ENCODE measurements around the gene SDK1. TPM values are rescaled to one million over a fixed set of nuclear protein-coding genes. Genes with fewer than 3 reads are reported as not detected.

Gene SDK1
- total RNA-seq, 1 donor from 2014 or later = 1.1 TPM

DNA sequence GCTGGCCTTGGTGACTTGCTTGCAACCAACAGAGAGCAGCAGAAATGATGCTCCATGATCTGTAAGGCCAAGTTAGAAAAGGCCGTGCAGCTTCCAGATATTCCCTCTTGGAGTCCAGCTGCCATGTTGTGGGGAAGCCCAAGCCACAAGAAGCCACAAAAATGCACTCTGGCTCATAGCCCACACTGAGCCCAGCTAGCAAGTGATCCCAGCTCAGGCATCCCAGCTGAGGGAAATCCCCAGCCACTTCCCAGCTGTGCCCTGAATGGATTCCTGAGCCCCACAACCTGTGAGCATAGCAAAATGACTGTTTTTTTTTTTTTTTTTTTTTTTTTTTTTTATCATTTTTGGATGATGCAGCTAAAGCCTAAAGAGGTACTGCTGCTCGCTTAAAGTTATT is 11.1 kb upstream of the SDK1 start:
- DNase-seq (ENCODE audit: low read depth, low spot score) = no peak

DNA sequence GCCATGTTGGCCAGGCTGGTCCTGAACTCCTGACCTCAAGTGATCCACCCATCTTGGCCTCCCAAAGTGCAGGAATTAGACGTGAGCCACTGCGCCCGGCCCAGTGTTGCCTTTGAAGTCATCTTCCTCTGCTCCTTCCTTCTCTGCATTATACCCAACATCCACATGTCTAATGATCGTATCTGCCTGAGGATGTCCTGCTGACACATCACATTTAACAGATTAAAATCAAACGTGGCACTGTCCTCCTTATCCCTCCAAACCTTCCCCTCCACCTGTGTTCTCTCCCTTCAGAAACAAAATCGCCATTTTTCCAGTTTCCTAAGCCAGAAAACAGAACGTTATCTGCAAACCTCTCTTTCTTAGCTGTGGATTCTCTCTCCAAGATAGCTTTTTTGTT is 8.4 kb upstream of the SDK1 start:
- DNase-seq (ENCODE audit: low read depth, low spot score) = no peak

DNA sequence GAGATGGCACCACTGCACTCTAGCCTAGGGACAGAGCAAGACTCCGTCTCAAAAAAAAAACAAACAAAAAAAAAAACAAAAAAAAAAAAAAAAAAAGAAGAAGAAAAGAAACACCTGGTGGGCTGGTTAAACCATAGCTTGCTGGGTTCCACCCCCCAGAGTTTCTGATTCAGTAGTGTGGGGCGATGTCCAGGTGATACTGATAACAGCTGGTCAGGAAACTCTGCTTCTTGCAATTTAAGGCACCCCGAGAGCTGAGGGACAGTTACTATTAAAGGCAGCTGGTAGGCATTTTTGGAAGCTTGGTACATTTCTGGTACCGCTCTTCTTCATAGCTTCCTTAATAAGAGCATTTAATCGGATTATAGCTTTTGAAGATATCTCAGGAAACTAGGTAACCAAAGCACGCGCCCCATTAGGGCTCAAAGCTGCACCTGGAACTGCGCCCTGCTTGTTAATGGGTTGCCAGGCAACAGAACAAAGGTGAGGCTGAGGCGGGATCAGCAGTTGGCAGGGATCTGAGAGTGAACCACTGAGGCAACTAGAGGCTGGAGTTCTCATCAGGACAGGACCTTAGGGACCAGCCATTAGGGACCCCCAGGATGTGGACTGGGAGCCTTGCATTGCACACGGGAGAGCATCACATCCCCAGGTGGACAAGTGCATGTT is 6.5 kb upstream of the SDK1 start:
- DNase-seq (ENCODE audit: low read depth, low spot score) = no peak

DNA sequence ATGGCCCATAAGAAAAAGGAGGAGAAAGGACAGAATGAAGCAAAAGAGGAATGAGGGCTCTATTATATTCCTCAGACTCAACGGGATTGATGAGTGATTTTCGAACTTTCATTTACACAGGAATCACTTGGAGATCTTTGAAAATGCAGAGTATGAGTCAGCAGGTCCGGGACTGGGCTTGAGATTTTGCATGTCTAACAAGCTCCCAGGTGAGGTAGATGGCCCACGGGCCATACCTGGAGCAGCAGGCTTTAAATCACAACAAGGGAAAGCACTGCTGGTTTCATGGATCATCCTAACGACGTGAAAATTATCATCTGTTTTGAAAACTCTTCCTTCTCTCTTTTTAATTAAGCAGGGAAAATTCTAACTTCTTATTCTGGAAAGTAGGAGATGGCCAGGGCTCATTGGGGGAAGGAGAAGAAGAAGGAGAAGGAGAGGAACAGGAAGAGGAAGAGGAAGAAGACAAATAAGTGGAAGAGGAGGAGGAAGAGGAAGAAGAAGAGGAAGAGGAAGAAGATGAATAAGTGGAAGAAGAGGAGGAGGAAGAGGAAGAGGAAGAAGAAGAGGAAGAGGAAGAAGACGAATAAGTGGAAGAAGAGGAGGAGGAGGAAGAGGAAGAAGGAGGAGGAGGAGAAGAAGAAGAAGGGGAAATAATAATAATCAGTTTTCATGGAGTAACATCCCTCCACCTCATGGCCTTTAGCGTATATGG is 3.8 kb upstream of the SDK1 start:
- no peak for DNase-seq (ENCODE audit: low read depth, low spot score)

DNA sequence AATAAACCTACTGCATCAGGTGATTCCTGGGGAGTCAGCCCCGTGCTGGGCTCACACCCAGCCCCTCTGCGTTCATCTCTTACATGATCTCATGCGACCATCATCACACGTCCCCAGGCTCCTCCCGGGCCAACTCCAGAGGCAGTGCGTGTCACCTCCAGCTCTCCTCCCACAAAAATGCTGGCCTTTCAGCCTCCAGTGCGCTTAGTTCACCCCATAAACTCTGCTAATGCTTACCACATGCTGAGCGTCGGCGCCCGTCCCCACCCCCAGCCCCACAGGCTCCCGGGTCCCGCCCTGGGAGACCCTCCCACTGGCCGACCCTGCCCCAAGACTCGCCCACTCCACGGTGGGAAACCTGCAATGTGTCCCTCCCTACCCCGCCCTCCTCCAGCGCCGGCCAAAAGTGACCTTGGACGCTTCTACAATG is 816 bp upstream of the SDK1 start:
- no peak for DNase-seq (ENCODE audit: low read depth, low spot score)

DNA sequence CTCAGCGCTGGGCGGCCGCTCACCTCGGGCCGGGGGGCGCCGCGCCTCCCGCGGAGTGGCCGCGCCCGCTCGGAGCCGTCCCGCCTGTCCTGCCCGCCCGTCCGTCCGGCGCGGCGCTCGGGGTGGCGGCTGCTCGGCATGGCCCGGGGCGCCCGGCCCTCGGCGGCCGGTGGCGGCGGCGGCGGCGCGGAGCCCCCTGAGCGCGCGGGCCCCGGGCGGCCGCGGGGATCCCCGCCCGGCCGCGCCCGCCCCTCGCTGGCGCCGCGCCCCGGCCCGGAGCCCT is 338 bp downstream of the SDK1 start:
- DNase-seq (ENCODE audit: low read depth, low spot score) = no peak

DNA sequence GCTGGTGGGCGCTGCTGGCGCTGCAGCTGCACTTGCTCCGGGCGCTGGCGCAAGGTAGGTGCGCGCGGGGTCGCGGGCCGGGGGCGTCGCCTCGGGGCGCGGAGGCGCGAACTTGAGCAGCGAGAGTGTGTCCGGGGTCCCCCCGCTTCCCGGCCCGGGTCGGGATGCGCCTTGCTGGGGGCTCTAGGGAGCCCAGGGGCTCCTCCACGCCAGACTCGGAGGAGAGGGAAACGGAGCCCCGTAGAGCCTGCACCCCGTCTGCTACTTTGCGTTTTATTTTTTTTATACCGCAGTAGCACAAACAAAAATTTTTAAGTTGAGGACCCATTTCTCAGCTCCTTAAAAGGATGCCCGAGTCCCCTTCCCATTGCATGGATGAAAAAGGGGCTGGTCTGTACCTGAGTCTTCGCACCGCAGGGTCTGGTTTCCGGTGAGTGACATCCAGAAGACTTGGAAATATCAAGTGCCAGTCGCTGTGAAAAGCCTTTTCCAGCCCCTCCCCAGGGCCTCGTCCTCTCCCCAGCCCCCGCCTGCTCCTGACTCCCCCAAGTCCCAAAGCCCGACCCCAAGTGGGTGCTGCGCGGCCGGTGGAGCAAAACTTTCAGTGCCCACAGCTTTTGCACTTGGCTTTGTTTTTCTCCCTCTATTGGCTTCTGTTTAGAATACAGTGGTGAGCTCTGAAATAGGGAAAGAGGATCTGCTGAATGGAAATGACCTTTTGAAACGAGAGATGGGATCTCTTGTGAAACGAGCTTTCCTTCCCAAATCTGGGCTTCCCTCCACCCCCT is 973 bp downstream of the SDK1 start:
- no peak for DNase-seq (ENCODE audit: low read depth, low spot score)

DNA sequence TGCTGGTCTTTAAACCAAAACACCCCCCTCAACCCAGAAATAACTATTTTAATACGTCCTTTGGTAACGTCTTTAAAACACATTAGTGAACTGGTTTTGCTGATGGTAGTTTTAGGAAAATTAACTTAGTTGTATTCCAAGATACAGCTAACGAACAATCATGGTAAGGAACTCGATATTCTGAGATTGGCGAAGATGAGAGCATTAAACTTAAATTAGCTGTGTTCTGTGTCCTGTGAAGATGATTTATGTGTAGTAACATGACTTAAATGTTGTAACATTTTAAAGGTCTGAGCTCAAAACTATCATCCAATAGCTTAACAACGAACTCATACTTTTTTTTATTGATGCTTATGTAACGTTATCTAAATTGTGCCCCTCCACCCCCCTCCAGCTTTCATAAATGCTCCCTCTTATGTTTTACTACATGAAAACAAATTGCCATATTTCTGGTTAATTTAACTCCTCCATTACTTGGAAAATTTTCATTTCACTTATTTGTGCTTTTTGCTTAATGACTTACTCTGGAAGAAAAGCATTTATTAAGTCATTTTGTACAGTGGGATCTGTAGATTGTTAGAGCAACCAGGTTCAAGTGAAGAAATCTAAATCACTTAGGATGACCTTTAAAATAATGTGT is 1.7 kb downstream of the SDK1 start:
- no peak for DNase-seq (ENCODE audit: low read depth, low spot score)

DNA sequence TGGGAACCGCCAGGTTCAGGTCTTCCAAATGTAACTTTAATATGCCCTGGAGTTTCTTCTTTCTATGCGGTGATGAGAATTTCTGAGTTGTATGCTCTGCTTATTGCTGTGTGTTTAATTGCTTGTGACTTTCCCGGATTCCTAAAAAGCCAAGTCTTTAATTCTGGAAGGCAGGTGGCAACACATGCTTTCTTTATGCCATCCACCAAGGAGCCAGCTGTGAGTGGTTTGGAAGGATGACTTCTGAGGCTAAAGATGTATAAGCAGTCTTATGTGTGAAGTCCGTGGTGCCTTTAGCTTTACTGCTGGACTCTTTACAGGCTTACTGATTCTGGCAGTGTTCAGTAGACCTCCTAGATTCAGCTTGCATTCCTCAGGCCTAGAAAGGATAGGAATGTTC is 3.1 kb downstream of the SDK1 start:
- no peak for DNase-seq (ENCODE audit: low read depth, low spot score)

DNA sequence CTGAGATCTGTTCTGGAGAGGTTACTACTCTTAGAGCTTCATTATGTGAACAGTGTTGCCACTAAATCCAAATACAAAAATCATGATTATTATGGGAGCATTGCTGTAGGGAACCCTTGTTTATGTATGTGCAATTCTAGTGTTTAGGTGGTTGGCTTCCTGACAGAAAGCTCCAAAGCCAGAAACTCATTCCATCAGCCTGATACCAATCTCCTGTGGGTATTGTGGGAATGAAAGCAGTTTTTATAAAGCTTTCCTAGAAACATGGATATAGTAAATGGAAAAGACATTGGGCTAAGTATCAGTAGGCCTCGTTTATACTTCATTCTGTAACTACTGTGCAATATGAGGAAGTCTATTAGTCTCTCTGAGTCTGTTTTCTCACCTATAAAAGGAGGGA is 6.4 kb downstream of the SDK1 start:
- DNase-seq (ENCODE audit: low read depth, low spot score) = no peak

DNA sequence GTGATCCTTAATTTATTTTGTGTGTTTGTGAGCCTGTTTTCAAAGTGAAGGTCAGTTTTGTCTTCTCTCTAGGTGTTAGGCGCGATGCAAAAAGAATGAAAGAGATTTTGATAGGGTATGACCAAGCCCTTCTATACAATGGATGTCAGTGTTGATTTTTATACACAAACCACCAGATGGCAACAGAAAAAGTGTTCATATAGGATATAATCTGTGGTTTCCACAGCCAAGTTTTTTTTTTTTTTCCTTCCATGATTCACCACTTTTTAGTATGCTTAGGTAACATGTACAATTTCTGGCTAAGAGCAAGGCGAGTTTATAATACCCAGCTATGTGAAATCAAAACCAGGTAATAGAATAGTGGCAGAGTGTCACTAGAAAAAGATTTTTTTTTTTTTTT is 8.1 kb downstream of the SDK1 start:
- no peak for DNase-seq (ENCODE audit: low read depth, low spot score)

DNA sequence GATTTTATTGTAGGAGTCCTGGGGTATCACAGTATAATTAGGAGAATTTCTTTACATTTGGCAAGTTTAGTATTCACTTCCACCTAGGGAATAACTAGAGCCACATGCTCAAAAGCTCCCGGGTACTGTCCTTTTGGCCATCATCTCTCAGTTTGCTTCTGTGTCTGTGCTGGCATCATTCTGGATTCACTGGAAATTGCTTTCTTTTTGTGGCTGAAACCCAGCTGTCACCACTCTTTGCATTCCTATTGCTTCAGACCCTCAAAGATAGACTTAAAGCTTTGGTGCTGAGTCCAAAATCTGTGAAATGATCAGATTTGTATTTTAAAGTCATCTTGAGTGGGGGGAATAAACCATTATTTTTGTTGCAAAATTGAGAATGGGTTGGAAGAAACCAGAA is 8.9 kb downstream of the SDK1 start:
- no peak for DNase-seq (ENCODE audit: low read depth, low spot score)

DNA sequence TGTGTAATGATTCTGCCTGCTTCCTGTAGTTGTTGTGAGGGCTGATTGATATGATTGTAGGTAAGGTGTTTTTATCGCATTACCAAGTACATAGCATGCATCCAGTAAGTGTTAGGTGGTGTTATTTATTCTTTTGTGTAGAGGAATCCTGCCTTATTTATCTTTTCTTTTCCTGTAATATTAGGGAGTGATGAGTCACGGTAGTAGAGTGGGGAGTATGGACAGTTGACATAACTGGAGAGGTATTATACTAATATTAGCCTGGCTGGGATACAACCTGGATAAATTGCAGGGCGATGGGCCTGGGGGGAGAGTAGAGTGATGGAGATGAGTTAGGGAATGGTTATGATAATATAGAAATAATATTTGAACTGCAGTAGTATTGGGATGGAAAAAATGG is 9.8 kb downstream of the SDK1 start:
- no peak for DNase-seq (ENCODE audit: low read depth, low spot score)

DNA sequence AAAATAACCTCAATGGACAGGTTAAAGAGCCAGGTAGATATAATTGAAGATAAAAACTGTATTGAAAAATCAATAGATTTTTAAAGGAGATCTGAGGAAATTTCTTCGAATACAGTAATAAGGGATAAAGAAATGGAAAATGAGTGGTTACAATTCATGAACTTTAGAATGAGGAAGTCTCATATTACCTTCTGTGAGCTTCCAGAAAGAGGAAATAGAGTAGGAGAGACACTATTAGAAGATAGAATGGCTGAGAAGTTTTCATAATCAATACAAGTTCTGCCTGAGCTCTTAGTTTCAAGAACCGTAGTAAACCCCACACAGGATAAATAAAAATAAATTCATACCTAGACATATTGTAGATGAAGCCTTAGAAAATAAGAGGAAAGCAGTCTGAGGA is 11.5 kb downstream of the SDK1 start:
- DNase-seq (ENCODE audit: low read depth, low spot score) = no peak

DNA sequence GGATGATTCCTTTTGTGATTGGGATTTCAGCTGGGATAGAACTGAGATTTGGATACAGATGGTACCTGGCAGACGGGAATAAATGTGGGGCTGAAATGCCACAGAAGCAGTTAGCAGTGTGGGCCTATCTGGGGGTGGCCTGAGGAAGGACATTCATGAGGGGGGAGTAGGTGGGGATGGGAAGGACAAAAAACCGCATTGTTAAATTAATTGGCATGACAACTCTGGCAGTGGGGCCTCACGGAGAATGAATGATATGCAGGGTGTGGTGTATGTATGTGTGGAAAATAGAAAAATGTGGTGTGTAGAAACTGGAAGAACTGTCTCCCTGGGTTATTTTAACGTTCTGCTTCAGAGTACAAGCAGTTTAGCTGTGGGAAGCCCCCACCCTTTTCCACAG is 17.8 kb downstream of the SDK1 start:
- DNase-seq (ENCODE audit: low read depth, low spot score) = no peak

DNA sequence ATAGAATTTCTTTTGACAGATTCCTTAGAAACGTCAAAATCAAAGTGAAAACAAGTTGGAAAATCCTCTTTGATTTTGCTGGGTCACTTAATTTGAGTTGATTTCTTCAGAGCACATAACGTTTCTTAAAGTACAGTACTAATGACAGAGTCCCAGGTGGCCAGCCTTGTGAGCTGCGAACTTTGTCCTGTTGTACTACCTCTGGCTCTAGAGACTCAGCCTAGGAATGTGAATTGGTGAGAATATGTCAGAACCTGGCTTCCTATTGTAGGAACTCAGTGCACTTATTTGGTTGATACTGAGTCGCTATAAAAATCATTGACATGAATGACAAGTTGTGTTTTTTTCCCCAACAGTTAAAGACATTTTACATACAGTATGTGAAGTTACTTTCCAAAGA is 20.2 kb downstream of the SDK1 start:
- DNase-seq (ENCODE audit: low read depth, low spot score) = no peak

DNA sequence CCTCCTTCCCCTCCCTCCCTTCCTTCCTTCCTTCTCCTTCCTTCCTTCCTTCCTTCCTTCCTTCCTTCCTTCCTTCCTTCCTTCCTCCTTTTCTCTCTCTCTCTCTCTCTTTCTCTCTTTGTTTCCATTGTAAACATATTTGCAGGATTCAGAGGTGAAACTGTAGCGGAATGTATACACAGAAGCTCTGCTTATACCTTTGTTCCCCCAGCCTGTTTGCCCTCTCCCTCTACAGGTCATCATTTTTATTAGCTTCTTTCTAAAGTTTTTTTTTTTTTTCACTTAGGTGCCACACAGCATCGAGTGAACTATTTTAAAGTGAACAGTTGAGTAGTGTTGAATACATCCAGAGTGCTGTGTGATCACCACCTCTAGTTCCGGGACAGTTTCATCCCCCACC is 20.7 kb downstream of the SDK1 start:
- no peak for DNase-seq (ENCODE audit: low read depth, low spot score)

DNA sequence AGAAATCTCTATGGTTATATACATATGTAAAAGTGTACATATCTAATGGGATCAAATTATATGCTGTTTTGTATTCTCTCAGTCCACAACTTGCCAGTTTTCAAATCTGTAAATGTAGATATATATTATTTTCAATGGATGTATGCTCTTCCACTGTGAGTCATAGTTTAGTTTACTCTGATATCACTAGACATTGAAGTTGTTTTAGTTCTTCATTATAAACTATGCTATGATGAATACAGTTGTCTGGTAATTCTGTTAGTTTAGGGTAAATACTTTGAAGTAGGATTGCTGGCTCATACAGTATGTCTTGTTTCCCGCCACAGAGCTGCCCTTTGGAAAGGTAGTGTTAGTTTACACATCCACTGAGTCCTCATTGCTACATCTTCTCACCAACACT is 25.2 kb downstream of the SDK1 start:
- DNase-seq (ENCODE audit: low read depth, low spot score) = no peak

DNA sequence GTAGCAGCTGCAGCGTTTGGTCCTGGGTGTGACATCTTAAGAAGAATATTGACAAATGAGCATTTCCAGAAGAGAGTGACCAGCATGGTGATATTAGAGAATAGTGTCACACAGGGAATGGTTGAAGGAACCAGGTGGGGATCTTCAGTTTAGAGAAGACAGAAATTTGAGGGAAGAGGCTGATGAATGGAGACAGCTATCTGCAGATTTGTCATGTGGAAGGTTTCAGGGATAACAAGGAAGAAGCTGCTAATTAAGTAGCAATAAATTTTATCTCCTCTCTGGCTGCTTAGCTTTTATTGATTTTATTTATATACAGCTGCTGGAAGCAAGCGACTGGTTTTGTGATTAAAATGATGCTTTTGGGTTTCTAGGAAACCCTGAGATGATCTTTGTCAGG is 26.0 kb downstream of the SDK1 start:
- no peak for DNase-seq (ENCODE audit: low read depth, low spot score)

DNA sequence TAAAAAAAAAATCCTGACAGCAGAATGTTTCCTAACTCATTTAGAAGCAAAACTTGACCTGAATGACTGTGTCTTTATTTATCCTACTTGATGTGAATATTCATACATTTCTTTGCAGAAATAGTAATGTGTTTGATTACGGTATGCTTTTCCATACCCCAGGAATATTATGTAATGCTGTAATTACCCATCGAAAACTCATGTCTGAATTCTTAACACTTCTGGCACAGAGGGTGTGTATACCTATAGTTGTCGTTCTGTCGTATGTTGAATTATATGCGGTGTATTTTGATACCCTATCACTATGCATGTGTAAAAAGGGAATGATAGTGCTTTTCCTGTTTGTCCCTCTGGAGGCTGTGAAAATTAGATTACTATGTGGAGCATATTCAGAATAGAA is 26.6 kb downstream of the SDK1 start:
- no peak for DNase-seq (ENCODE audit: low read depth, low spot score)

DNA sequence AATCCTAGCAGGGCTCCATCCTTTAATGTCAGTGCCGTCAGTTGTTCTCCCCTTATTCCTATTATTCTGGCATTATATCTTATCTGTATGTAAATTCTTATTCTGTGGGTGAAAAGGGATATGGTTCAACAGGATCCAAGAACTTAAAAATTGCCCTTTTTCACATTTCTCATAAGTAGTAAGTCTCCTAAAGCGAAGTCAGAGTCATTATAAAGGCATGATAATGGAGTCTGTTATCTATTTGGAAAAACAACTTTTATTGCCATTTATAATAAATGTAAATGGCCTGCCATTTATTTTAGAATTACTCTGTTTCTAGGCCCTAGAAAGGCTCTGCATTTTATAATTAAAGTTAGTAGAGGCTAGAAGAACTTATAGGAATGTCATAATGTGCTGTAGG is 31.3 kb downstream of the SDK1 start:
- DNase-seq (ENCODE audit: low read depth, low spot score) = no peak

DNA sequence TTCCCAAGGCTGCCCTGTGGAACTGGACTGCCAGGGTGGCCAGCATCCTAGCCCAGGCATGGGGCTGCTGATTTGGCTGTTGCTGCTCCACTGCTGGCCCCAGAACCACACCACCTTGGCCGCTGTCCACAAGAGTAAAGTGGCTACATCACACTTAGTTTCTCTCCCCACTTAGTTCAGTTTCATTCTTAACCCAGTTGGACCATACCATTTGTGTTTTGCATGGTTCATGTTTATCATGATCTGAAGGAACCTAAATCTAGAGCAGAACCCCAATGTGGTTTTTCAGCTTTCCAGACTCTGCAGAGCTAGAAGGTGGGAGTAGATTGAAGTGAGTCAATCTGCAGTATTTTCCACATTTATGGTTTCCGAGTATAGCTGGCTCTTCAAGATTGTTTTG is 32.8 kb downstream of the SDK1 start:
- no peak for DNase-seq (ENCODE audit: low read depth, low spot score)
